ENCODE data around the gene MALL.
"Not testable (repeated sequence)": the region's sequence is repeated elsewhere in the genome, so short reads cannot be mapped to it uniquely, and the experiment has no call there.

MALL gene

DNA sequence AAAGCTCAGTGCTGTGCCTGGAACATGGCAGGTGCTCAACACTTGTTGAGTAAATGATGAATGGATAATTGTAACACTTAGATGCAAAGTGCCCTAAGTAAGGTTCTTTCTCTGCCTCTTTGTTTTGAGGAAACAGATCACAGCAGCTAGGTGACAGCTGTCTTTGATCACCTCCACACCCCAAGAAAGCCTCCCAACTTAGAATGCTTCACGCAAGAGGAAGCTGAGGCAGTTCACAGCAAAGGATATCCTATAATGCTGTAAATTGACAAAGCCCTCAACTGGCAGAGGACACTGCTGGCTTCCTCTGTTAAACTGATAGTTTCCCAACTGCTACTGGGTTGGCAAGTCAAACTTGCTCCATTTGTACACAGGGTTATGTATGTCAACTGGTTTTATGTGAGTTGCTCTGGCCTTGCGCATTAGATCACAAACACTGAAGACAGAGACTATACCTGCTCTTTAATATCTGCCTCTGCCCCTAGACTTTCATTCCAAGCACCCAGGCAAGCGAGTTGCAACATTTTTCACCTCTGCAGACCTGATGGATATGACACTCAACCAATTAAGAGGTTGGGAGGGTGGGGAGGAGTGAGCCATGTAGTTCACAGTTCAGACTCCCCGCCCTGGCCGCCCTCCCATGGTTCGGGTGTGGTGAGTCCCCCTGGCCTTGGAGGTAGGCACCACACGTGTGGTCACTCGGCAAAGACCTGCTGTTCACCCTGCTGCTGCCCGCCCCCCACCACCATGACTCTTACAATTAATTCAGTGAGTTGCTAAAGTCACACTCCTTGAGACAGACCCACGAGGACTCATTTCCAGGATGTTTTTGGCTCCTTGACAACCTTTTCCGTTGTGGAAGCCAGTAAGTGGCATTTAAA, 4.8 kb upstream of the MALL start:
- DNase-seq, result no peak

DNA sequence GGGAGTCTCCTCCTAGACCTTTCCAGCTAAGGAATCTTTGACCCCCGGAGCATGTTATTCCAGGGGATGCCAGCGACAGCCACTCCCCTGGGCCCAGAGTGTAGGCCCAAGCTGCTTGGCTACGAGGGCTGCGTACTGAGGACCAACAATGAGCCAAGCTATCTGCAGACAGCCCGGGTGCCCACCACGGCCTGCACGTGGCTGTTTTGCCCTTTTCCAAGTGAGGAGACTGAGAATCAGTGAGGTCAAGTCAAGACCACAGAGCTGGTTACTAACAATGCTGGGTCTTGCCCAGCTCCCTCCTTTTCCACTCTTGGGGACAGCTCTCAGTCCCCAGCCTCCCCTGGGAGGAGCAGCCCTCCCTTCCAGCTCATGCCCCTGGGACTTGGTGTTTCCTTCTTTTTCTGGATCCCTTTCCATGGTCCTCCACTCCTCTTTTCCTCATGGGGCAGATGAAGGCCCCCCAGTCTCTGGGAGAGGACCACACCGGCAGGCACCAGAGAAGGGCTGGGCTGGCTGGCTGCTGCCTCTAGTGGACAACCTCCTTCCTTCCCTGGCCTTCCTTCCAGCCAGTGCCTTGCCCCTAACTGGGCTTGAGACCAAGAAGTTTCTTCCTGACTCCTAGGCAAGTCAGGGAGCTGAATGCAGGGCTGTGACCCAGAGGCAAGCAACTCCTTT, 550 bp upstream of the MALL start:
- DNase-seq, result peak; percentile 57

DNA sequence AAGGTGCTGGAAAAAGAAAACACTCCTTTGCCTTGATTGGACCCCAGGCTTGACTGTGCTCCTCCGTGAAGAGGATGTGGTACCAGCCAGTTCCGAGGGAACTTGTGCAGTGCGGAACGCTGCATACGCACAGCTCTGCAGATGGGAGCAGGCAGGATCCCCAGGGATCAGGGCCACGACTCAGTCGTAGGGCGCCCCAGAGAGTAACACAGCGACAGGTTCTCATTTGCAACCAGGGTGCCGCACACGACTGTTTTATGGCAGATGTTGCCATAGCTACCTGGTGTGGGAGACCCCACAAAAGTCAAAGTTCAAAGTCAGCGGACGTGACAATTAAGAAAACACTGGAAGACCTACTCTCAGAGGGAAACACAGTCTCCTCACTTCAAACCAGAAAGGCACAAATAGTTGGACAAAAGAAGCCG, 779 bp downstream of the MALL start:
- no peak for DNase-seq

DNA sequence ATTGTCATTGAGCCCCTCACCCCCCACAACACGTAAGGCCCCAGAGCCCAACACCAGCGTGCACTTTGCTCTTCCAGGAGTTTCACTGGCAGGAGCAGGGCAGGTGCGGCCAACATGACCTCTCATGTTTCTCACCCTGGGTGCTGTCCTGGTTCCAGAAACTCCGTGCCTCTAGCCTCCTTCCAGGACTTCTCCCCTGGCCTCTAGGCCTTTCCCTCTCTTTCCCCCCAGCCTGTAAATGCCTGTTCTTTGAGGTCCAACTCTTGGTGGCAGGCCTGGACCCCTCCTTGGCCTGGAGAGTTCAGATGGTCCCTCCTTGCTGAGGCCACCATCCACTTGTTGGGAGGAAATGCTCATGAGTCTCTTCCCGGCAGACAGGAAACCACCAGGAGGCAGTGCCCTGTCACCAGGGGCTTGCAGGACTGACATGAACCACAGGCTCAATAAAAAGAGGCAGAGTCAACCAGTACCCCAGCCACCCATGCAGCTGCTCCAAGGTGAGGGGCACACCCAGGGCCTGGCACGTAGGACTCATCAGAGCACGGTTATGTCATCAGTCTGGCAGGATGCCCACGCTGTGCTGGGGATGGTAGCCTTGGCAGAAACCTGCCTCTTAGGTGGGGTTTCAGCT, 1.5 kb downstream of the MALL start:
- no peak for DNase-seq

DNA sequence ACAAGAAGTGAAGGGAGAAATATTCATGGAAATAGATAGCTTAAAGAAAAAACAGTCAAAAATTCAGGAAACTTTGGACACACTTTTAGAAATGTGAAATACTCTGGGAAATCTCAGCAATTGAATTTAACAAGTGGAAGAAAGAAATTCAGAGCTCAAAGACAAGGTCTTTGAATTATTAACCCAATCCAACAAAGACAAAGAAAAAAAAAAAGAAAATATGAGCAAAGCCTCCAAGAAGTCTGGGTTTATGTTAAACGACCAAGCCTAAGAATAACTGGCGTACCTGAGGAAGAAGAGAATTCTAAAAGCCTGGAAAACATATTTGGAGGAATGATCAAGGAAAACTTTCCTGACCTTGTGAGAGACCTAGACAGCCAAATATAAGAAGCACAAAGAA, 7.3 kb downstream of the MALL start:
- DNase-seq, result not testable (repeated sequence)

DNA sequence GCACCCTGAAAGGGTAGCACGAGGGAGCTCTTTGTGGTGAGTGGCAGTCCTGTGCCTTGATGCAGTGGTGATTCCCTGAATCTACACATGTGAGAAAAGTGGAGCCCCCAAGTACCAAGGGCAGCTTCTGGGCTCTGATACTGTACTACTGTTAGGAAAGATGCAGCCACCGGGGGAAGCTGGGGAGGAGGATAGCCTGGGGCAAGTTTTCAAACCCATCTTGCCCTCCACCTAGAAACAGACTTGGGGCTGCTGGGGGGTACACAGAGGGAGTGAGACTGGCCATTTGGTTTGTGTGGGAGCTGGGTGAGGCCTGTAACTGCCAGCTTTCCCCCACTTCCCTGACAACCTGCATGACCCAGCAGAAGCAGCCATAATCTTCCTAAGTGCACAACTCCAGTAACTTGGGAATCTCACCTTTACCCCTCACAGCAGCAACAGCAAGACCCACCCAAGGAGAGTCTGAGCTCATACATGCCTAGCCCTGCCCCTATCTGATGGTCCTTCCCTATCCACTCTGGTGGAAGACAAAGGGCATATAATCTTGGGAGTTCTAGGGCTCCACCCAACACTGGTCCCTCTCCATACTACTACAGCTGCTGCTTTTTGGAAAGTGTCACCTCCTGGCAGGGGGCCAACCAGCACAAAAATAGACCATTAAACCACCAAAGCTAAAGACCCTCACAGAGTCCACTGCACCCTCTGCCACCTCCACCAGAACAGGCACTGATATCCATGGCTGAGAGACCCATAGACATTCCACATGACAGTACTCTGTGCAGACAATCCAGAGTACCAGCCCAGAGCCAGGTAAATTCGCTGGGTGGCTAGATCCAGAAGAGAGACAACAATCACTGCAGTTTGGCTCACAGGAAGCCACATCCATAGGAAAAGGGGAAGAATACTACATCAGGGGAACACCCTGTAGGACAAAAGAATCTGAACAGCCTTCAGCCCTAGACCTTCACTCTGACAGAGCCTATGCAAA, 8.2 kb downstream of the MALL start:
- DNase-seq, result no peak

DNA sequence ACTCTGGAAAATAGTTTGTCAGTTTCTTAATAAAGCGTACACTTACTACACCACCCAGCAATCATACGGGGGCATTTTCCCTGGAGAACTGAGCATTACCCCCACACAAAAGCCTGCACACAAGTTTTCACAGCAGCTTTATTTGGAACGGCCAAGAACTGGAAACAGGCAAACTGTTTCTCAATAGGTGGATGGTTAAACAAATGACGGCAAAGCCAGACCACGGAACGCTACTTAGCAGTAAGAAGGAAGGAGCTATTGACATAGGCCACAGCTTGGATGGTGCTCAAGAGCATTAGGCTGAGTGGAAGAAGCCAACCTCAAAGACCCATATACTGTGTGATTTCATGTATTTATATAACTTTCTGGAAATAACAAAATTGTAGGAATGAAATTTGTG, 9.0 kb downstream of the MALL start:
- peak; percentile 72 for DNase-seq

DNA sequence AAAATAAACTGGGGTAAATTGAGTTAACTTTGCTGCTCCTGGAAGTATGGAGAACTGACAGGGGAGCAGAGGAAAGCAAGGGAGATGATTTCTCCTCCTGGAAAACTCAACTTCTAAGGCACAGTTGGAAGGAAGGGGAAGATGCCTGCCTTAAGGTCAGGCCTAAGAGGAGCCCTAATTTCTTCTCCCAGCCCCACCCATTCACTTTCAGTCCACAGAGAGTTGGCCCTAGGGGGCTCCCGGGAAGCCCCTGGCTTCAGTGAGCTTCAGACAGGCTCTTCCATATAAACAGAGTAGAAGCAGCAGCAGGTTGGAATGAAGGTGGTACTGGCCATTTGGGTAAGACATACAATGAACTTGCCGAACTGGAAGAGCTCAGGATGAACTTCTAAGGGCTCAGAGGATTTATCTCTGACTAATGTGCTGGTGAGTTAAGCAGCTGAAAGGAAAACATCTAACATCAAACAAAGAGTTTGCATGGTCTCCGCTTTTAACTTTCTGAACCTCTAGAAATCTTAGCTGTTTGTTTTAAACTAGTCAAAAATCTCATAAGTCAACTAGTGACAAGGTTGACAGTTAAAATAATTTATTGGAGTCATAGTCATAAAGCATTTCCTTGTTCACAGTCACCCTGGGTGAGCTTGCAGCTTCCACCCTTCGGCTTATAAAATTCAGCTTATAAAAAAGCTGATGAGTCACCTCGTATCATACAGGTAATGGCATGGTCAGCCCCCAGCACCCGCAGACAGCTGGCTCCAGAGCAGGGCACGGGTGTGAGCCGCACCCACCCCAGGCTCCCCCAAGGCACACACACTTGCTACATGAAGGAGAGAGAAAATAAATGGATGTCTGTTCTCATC, 9.8 kb downstream of the MALL start:
- DNase-seq, result peak; percentile 68

DNA sequence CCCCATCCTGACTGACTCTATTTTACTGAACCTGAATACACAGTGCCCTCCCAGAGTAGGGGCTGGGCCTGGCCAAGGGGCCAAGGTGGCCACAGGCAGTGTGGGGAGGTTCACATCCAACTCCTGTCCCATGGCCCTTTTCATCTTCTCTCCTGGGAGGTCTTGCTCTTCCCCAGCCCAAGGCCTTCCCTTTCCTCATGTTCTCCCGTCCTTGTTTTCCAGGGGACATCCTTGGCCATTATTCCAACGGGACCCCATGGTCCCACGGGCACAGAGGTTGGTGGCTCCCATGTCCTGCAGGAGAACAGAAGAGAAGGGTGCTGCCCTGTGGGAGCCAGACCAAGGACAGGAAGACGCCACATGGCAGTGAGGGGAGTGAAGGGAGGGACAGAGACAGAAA, 10.4 kb downstream of the MALL start:
- DNase-seq, result no peak

DNA sequence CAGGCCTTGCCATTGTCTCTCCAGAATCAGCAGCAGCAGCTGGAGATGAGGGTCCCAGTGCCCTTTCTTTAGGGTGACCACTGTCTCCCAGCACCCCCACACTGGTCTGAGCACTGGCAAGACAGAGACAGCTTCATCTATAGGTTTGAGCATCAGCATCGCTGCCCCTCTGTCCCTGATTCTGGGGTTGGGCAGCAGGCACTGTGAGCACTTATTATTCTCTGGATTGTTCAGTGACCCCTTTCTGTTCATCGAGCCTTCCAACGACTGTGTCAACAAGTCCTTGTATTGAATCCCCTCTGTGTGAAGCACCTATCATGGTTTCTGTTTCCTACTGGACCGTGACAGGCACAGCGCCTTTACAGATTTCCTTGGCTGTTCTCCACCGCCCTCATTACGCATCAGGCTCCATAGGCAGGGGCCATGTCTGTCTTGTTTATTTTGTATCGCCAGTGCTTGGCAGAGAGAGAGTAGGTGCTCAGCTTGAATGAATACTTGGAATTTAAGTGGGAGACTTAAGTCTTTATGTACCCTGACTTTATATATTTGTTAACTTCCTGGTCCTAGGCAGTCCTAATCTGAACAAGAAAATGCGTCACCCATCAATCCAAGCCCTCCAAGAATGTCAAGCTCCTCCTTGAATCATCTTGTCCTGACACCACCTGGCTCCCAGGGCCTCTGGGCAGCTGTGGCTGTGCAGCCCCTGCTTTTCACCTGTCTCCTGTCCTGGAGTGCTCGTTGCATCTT, 11.4 kb downstream of the MALL start:
- DNase-seq, result no peak

DNA sequence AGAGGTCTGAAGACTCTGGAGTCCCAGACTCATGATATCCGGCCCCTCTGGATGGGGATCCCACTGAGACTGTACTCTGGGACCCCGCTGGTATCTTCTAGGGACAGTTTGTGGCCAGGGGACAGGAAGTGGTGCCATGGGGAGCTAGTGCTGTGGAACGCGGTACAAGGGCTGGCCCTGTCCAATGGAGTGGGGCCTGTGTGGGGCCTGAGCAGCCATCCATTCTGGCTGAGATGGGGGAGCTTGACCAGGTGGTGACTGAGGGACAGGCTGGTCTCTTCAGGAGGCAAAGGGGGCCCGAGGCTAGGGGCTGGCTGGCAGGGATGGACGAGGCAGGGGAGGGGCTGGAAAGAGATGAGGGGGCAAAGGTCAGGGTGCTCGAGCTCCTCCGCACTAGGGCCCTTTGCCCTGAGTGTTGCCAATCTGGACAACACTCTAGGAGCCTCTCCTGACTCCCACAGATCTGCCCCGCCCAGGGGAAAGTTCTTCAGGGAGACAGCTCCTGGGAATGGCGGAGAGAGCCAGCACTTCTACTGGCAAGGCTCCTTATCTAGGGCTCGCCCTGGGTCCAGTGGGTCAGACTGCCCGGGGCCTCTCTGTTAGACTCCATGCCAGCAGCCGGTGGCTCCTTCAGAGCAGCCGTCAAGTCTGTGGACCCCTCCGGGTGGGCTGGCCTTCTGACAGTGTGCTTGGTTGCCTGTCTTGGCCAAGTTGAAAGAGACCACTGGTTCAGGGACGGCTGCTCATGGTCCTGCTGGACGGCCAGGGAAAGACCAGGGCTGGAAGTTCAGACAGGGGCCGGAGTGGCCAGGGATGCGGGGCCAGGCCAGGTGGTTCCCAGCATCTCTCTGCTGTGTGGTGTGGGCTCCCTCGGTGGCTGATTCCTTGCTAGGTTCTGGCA, 12.3 kb downstream of the MALL start:
- no peak for DNase-seq

DNA sequence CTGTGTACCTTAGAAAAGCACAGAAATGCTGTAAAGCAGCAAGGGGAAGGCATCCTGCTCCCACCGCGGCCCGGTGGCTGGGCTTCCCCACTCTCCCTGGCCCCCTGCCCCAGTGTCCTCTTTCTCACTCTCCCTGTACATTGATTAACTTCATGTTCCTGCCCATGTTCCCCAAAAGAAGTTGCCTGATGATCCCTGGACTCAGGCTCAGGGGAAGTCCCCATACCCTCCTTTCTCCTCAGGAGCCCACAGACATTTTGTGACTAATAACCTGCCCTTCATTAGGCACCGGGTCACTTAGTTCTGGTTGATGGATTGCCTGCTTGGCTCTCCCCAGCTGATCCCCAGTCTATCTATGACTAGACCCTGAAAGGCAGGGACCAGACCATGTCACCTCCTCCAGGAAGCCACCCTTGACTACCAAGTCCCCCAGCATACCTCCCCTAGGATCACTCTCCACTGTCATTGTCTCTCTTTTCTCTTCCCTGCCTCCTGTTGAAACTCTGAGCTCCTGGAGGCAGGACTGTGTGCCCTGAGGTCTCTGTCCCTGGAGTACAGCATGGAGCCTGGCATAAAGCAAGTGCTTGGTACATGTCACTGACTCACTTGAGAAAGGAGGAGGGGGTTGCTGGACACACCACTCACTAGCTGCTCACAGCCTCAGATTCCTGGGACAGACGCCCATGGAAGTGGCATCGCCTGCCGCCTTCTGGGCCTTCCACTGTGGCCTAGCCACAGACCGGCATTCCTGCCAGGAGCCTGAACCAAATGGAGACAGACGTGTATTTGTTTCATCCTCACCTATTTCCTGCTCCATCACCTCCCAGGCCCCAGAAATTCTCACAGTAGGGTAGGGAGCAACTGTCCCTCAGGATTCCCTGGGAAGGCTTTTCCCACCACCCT, 13.5 kb downstream of the MALL start:
- peak; percentile 28 for DNase-seq

DNA sequence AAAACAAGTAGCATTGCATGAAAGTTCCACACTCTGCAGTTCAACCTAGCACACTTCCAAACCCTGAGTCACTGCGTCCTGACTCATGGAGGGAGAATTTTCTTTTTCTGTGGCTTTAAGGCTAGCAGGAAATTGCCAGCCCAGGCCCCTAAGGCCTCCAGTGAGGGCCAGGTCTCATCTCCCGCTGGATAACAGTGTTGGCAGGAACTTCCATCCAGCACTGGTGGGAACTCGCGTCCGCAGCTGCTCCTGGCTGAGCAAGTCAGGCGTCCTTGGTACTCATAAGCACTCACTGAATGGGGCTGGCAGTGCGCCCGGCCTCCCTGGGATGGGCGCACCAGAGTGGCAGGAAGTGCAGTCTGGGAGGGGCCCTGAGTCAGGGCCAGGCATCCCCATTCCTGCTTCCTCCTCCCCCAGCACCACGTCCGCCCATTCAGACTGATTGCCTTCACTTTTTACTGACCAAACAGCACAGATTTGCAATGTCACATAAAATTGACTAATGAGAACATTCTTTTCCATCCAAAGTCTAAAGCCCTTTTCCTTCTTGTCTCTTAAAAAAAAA, 14.3 kb downstream of the MALL start:
- DNase-seq, result peak; percentile 100

DNA sequence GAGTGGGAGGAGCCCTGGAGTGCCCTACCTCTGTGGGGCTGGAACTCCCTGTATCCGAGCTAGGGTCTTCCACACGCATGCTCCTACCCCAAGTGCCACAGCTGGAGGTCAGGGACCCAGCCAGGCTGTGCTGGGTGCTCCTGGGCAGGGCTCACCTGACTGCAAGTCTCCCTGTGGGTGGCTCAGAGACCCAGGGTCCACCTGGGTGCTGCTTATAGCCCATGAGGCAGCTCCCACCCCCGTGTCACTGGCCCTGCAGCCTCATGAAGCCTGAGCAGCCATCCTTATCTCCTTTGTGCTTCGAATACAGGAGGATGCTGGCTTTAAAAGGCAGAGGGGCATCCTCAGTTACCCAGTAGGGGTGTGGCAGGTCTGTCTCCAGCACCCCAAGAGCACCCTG, 14.7 kb downstream of the MALL start:
- DNase-seq, result not testable (repeated sequence)

DNA sequence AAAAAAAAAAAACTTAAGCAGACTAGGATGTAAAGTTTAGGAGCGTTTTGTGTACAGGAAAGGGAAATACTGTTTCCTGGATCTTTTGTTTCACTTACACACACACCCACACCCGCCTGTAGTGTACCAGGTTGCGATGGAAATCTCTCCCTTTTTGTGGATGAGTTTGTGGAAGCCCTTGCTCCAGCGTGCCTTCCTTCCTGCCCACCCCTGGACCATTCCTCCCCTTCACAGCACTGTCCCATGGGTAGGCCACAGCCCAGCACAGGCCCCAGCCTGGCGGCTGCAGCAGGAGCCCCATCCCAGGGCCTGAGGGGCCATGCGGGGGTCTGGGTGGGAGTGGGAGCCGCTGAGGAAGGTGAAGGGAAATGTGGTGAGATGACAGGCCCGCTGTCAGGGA, 15.1 kb downstream of the MALL start:
- DNase-seq, result no peak

DNA sequence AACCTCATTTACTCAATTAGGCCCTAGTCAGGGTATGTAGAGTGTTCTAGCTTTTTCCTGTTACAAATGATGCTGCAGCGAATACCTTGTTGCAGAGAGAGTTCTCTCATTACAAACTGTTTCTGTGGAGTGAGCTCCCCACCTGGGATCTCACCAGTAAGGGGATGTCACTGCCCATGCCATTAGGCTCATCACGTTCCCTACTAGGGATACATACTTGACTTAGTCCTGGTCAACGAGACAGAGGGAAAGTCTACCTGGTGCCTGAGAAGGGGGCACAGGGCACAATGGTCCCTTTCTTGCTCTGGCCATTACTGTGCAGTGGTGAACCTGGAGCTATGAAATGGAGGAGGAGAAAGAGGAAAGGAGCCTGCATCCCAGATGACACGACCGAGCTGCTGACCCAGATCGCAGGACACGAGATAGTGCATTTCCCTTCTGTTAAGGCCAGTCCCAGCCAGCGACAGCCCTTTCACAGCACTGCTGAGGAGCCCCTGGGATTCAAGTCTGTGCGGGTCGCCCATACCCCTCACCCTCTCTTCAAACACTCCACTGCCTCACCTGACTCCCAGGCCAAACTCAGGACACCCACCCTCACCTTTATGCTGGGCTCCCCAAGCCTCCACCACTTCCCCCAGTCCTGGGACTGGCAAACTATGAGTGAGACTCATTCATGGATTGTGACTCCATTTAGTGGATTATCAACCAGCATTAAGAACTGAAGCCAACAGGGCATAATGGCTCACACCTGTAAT, 16.0 kb downstream of the MALL start:
- DNase-seq, result no peak

DNA sequence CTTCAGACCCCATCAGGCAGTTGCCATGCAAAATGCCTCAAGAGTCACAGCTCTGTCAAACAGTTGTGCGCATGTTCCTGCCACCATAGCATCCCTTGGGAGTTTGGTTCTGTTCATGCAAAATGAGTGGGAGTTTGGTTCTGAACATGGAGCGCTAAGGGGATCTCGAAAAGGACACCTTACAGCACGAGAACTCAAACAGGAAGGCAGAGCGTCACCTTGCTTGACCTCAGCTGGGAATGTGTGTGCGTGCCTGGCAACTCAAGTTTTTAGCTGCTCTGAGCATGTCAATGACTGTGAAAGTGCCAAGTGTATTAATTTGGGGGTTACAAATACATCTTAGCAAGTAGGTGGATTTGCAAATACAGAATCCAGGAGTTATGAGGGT, 16.6 kb downstream of the MALL start:
- no peak for DNase-seq
